ENCODE data around the gene PDZD8.
A peak's percentile ranks its signal among the peaks of the same experiment; 100 is the strongest.
"Not testable (repeated sequence)": the region's sequence is repeated elsewhere in the genome, so short reads cannot be mapped to it uniquely, and the experiment has no call there.

Gene PDZD8

DNA sequence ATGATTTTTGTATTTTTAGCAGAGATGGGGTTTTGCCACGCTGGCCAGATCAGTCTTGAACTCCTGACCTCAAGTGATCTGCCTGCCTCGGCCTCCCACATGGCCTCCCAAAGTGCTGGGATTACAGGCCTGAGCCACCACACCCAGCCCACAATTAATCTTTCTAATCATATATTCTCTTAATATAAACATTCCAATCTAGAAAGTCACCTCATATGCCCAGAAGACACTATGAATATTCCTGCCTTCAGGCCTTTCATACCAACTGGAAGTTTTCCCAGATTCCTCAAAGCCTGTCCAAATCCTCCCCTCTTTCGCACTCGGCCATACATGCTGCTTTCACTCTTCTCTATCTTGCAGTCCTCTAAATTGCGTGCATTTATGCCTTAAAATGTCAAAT is 32.6 kb downstream of the PDZD8 start:
- no peak for DNase-seq

GRCh38 chr10:117341061-117341460 is 34.2 kb downstream of the PDZD8 start:
- no peak for DNase-seq

- DNase-seq: no peak
Measured at GRCh38 chr10:117339979-117340378, 35.3 kb downstream of the PDZD8 start.

GRCh38 chr10:117339578-117339977 is 35.7 kb downstream of the PDZD8 start:
- DNase-seq: no peak

GRCh38 chr10:117334926-117335325 is 40.3 kb downstream of the PDZD8 start:
- DNase-seq: no peak

- no peak for DNase-seq
Measured at GRCh38 chr10:117334066-117334465, 41.2 kb downstream of the PDZD8 start.

DNA sequence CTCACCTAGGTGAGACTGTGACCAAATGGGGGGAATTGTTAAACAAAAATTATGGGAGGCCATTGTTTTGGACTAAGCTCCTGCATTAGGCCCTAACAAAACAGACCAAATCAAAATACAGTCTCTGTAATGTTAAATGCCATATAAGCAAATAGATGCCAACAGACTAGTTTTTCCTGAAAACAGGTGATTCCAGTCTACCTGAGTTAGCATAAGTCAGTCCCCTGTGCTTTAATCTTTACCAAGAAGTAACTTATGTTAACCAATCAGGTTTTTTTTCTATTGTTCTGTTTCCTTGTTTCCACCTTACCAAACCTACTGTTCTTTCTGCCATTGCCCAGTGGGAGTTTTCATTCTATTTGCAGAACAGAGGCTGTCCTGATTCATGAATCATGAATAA is 48.0 kb downstream of the PDZD8 start:
- DNase-seq: no peak

DNA sequence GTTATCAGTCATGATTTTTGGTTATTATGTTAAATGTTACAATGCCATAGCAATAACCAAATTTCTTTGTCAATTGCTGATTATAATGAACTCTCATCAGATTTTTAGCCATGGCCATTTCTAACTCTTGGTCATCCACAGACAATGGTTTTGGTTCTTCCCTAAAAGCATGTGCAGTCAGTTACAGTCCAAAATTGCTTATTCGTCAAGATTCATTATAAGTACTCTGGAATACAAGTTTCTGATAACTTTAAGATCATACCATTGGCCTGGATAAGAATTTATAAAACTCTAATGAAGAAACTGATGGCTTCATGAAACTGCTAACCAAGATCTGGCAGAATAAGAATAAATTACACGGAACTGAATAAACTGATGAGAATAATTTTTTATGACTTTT is 50.9 kb downstream of the PDZD8 start:
- no peak for DNase-seq

- DNase-seq: no peak
Measured at GRCh38 chr10:117322260-117322659, 53.0 kb downstream of the PDZD8 start.

DNA sequence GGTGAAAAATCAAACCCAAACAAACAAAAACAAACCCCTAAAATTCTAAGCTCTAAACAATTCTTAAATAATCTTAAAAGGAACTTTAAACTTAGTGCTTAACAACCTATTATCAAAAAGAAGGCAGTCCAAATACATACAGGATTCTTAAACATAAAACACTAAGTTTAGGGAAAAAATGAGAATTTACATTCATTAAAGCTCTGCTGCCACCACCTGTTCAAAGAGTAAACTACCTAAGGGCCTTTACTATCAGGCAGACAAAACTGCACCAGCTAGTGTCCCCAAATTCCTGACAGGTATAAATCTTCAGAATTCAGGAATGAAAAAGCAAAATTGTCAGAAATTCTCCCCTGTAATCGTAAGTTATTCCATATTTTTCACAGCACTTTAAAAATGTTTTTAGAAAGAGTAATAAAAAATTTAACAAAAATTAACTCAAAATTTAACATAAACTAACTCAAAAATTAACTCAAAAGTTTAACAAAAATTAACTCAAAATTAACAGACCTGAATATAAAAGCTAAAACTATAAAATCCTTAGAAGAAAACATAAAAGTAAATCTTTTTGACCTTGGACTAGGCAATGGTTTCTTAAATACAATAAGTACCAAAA is 55.1 kb downstream of the PDZD8 start:
- DNase-seq: peak in 1 of 2 donors; percentile 29

DNA sequence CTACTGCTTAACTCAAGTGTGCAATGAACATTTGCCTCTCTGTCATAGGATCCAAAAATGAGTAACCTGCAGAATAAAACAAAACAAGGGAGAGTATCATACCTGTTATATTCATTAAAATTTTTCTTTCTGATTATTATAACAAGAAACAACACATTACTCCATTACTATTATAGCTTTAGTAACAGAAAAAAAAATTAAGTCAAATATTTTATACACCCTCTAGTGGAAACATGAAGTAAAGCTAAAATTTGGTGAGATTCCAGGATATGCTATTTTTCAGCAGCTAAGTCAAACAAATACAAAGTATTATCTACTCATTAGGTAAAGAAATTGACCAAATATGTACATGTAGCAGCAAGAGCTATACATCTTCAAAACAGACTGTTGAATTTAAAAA is 56.3 kb downstream of the PDZD8 start:
- DNase-seq: peak in 1 of 2 donors; percentile 3

GRCh38 chr10:117316701-117317100 is 58.5 kb downstream of the PDZD8 start:
- DNase-seq: no peak

DNA sequence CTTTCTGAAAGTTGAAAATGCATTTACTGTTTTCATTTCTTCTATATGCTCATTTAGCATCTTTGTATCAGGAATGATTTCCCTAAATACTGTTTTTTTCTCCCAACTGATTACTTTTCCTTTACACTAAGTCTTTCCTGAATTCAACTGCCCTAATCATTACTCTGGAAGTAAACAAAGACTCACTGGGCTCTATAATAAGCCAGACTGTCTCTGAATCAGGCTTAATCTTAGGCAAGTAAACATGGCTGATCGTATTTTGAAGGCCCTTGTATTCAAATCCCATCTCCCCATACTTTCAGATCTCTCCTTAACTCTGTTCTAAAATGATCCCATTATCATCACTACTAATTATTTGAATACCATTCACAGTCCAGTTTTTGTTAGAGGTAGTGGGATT is 61.6 kb downstream of the PDZD8 start:
- no peak for DNase-seq

DNA sequence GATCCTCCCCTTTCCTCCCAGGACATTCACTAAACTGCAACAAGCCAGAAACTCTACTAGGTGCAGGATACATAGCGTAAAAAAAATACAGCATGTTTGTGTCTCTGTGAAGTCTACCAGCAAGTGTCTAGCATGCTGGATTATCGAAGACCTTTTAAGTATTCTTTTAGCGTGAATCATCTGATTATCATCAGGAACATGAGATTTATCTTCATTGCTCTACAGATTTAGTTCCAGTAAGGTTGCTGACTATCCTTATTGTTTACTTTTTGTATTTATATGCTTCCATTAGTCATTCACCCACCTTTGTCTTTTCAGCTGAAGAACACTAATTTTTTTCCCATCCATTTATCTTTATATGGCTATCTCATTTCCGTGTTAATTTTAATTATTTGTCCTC is 62.8 kb downstream of the PDZD8 start:
- no peak for DNase-seq

DNA sequence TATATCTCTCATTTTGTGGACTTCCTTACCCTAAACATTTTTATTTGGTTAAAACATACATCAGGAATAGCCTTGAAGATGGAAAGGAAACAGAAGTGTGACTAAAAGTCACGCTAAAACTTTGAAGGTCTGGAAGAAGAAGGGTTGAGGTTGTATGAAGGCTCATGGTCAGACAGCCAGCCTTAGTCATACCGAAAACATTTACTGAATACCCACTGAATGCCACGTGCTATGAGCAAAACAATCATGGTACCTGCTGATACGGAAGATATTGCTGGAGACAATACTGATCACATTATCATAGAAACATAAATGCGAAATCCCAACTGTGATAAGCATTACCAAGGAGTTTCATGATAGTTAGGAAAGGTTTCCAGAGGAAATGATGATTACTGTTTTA is 64.0 kb downstream of the PDZD8 start:
- DNase-seq: no peak

- no peak for DNase-seq
Measured at GRCh38 chr10:117306674-117307073, 68.6 kb downstream of the PDZD8 start.

- DNase-seq: not testable (repeated sequence)
Measured at GRCh38 chr10:117303451-117303850, 71.8 kb downstream of the PDZD8 start.

GRCh38 chr10:117300671-117301070 is 74.6 kb downstream of the PDZD8 start:
- no peak for DNase-seq

DNA sequence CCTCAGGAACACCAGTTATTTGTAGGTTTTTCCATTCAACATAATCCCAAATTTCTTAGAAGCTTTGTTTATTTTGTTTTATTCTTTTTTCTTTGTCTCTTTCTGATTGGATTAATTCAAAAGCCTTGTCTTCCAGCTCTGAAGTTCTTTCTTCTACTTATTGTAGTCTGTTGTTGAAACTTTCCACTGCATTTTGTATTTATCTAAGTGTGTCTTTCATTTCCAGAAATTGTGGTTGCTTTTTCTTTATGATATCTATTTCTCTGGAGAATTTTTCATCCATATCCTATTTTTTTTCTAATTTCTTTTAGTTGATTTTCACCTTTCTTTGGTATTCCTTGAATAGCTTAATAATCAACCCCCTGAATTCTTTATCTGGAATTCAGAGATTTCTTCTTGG is 75.8 kb downstream of the PDZD8 start:
- DNase-seq: no peak

- no peak for DNase-seq
Measured at GRCh38 chr10:117298219-117298618, 77.0 kb downstream of the PDZD8 start.

- DNase-seq: no peak
Measured at GRCh38 chr10:117294735-117295134, 80.5 kb downstream of the PDZD8 start.

DNA sequence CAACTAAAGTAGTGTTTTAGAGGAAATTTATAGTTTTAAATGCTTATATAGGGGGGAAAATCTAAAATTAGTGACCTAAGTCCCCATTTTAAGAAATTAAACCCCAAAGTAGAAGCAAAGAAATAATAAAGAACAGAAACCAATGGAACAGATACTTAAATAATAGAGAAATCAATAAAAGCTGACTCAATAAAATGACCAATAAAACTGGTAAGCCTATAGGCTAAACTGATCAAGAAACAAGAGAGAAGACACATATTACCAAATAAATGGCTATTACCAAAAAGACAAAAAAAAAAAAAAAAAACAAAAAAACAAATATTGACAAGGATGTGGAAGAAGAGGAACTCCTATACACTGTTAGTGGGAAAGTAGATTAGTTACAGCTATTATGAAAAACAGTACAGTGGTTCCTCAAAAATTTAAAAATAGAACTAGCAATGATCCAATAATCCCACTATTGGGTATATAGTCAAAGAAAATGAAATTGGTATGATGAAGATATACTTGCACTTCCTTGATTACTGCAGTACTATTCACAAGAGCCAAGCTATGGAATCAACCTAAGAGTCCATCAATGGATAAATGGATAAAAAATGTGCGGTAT is 81.1 kb downstream of the PDZD8 start:
- DNase-seq: no peak

- not testable (repeated sequence) for DNase-seq
Measured at GRCh38 chr10:117290872-117291271, 84.4 kb downstream of the PDZD8 start.

GRCh38 chr10:117284716-117285494 is 90.3 kb downstream of the PDZD8 start:
- DNase-seq: no peak
